GM18498 (cell line): ENCODE data around the gene ZC3H15.

Experiments
- ATAC-seq: cut with Tn5 transposase; IDR thresholded peaks from one replicate; pipeline ENCODE4 v1.9.1; 2021; ENCODE audit warnings: mild to moderate bottlenecking, moderate library complexity; ENCODE audit not compliant: unreplicated experiment

The ZC3H15 gene

GRCh38 chr2:186535861-186536260, 49.8 kb downstream of the ZC3H15 start:
- no peak for ATAC-seq

GRCh38 chr2:186537019-186537418, 51.0 kb downstream of the ZC3H15 start:
- ATAC-seq = no peak

GRCh38 chr2:186540941-186541340, 54.9 kb downstream of the ZC3H15 start:
- no peak for ATAC-seq

GRCh38 chr2:186542002-186542401, 55.9 kb downstream of the ZC3H15 start:
- ATAC-seq = no peak

- no peak for ATAC-seq
Measured at GRCh38 chr2:186543561-186544131, 57.6 kb downstream of the ZC3H15 start.

- no peak for ATAC-seq
Measured at GRCh38 chr2:186544255-186544675, 58.2 kb downstream of the ZC3H15 start.

- ATAC-seq = no peak
Measured at GRCh38 chr2:186546846-186547245, 60.8 kb downstream of the ZC3H15 start.

GRCh38 chr2:186551323-186552050, 65.4 kb downstream of the ZC3H15 start:
- no peak for ATAC-seq

- no peak for ATAC-seq
Measured at GRCh38 chr2:186554429-186554828, 68.4 kb downstream of the ZC3H15 start.

- no peak for ATAC-seq
Measured at GRCh38 chr2:186554850-186555671, 69.0 kb downstream of the ZC3H15 start.

- ATAC-seq = no peak
Measured at GRCh38 chr2:186558512-186559276, 72.6 kb downstream of the ZC3H15 start.
